ENCODE results near the gene SMG6.

SMG6 gene

GRCh38 chr17:2084766-2085647, 218.6 kb downstream of the SMG6 start:
- in situ Hi-C loops (cut with HindIII; ENCODE audit: low sequenced_read_pairs): no loop called here

- in situ Hi-C loops (cut with HindIII; ENCODE audit: low sequenced_read_pairs): no loop called here
Measured at GRCh38 chr17:2084036-2084765, 219.4 kb downstream of the SMG6 start.

- in situ Hi-C loops (cut with HindIII; ENCODE audit: low sequenced_read_pairs): no loop called here
Measured at GRCh38 chr17:2083613-2084035, 220.0 kb downstream of the SMG6 start.

GRCh38 chr17:2082003-2082781, 221.4 kb downstream of the SMG6 start:
- in situ Hi-C loops (cut with HindIII; ENCODE audit: low sequenced_read_pairs): no loop called here

GRCh38 chr17:2081564-2081963, 222.0 kb downstream of the SMG6 start:
- in situ Hi-C loops (cut with HindIII; ENCODE audit: low sequenced_read_pairs): no loop called here

- in situ Hi-C loops (cut with HindIII; ENCODE audit: low sequenced_read_pairs): no loop called here
Measured at GRCh38 chr17:2077040-2077439, 226.5 kb downstream of the SMG6 start.

GRCh38 chr17:2076087-2076984, 227.2 kb downstream of the SMG6 start:
- in situ Hi-C loops (cut with HindIII; ENCODE audit: low sequenced_read_pairs): no loop called here

- in situ Hi-C loops (cut with HindIII; ENCODE audit: low sequenced_read_pairs): no loop called here
Measured at GRCh38 chr17:2075336-2076086, 228.1 kb downstream of the SMG6 start.

- in situ Hi-C loops (cut with HindIII; ENCODE audit: low sequenced_read_pairs): no loop called here
Measured at GRCh38 chr17:2074919-2075318, 228.7 kb downstream of the SMG6 start.

GRCh38 chr17:2071455-2072281, 231.9 kb downstream of the SMG6 start:
- in situ Hi-C loops (cut with HindIII; ENCODE audit: low sequenced_read_pairs): no loop called here

GRCh38 chr17:2071024-2071385, 232.6 kb downstream of the SMG6 start:
- in situ Hi-C loops (cut with HindIII; ENCODE audit: low sequenced_read_pairs): no loop called here

- in situ Hi-C loops (cut with HindIII; ENCODE audit: low sequenced_read_pairs): no loop called here
Measured at GRCh38 chr17:2070241-2071023, 233.2 kb downstream of the SMG6 start.

- in situ Hi-C loops (cut with HindIII; ENCODE audit: low sequenced_read_pairs): no loop called here
Measured at GRCh38 chr17:2068519-2069051, 235.0 kb downstream of the SMG6 start.

GRCh38 chr17:2068031-2068518, 235.5 kb downstream of the SMG6 start:
- in situ Hi-C loops (cut with HindIII; ENCODE audit: low sequenced_read_pairs): no loop called here

GRCh38 chr17:2067608-2068024, 236.0 kb downstream of the SMG6 start:
- in situ Hi-C loops (cut with HindIII; ENCODE audit: low sequenced_read_pairs): no loop called here

GRCh38 chr17:2067048-2067561, 236.5 kb downstream of the SMG6 start:
- in situ Hi-C loops (cut with HindIII; ENCODE audit: low sequenced_read_pairs): no loop called here

GRCh38 chr17:2065949-2066400, 237.6 kb downstream of the SMG6 start:
- in situ Hi-C loops (cut with HindIII; ENCODE audit: low sequenced_read_pairs): no loop called here

Measured in DLD1 (cell line).